HepG2 (cell line): ENCODE measurements around the gene BRIP1.

Experiments used
- EP300 ChIP-seq, 3 experiments: sonication (generic) in 1 of 3; formaldehyde crosslinking in 1 of 3; IDR thresholded peaks; 2 replicates each; pipeline versions ENCODE4 v1.5.1 to v1.6.1; 2011 to 2020; ENCODE audit warnings: low read depth in 2 of 3, low read length in 2 of 3, borderline replicate concordance in 1 of 3, improper control_type of control experiment in 1 of 3, mild to moderate bottlenecking in 1 of 3, missing genetic modification reagents in 1 of 3, moderate library complexity in 1 of 3
- MAZ ChIP-seq, 2 experiments: sonication (generic) in 1 of 2; formaldehyde crosslinking in 1 of 2; IDR thresholded peaks; 2 replicates each; pipeline versions ENCODE4 v1.5.0 to v1.6.1; 2012 to 2020; ENCODE audit warnings: low read depth in 2 of 2, mild to moderate bottlenecking in 2 of 2, borderline replicate concordance in 1 of 2, improper control_type of control experiment in 1 of 2, low read length in 1 of 2, missing genetic modification reagents in 1 of 2, moderate library complexity in 1 of 2
- MTF2 ChIP-seq: sonication (generic); formaldehyde crosslinking; IDR thresholded peaks from 2 replicates; pipeline ENCODE4 v1.5.0; 2020; ENCODE audit warnings: missing genetic modification reagents, borderline replicate concordance
- MXD1 ChIP-seq: sonication (generic); formaldehyde crosslinking; IDR thresholded peaks from 2 replicates; pipeline ENCODE4 v1.4.0; 2020; ENCODE audit warnings: mild to moderate bottlenecking, missing genetic modification reagents
- PRDM10 ChIP-seq: sonication (generic); formaldehyde crosslinking; IDR thresholded peaks from 2 replicates; pipeline ENCODE4 v1.4.0; 2020; ENCODE audit warnings: low read depth, missing genetic modification reagents
- RARA ChIP-seq: IDR thresholded peaks from 2 replicates; pipeline ENCODE4 v1.6.1; 2016; ENCODE audit warnings: missing genetic modification reagents, missing compliant biosample characterization
- ZNF451 ChIP-seq: sonication (generic); formaldehyde crosslinking; IDR thresholded peaks from 2 replicates; pipeline ENCODE4 v1.5.0; 2020; ENCODE audit warnings: mild to moderate bottlenecking, missing genetic modification reagents
- ZNF570 ChIP-seq: sonication (generic); formaldehyde crosslinking; IDR thresholded peaks from 2 replicates; pipeline ENCODE4 v1.4.0; 2020; ENCODE audit warnings: mild to moderate bottlenecking, missing genetic modification reagents, borderline replicate concordance

GRCh38 chr17:61817452-61817851 lies 45.9 kb downstream of the BRIP1 start:
- TF ChIP-seq EP300 (IDR thresholded peaks at IDR 0.05; ENCODE audit: low read depth in 2 of 2, low read length in 2 of 2) (no peak), EP300 (CRISPR knock-in tag; IDR thresholded peaks at IDR 0.05; ENCODE audit: borderline replicate concordance) (no peak), PRDM10 (no peak), RARA (CRISPR knock-in tag) (no peak), MTF2 (no peak), MXD1 (CRISPR knock-in tag) (no peak), MAZ (IDR thresholded peaks at IDR 0.05; ENCODE audit: borderline replicate concordance, low read depth, low read length) (no peak), MAZ (CRISPR knock-in tag; IDR thresholded peaks at IDR 0.05; ENCODE audit: low read depth) (no peak), ZNF451 (CRISPR knock-in tag) (no peak), ZNF570 (CRISPR knock-in tag) (no peak)
